Liver (tissue), 3 donors: ENCODE data around the gene NRG2.

Experiments used
- JUND ChIP-seq, 2 donors: IDR thresholded peaks; 2 replicates each; pipeline ENCODE4 v1.6.1; 2016; ENCODE audit warnings: antibody characterized with exemption in 2 of 2
- RAD21 ChIP-seq, 2 donors: IDR thresholded peaks; 2 replicates each; pipeline ENCODE4 v1.6.1; 2016; ENCODE audit warnings: antibody characterized with exemption in 2 of 2, mild to moderate bottlenecking in 2 of 2
- TAF1 ChIP-seq: conservative IDR thresholded peaks from 2 replicates; pipeline ENCODE4 v1.6.1; 2016; ENCODE audit warnings: antibody characterized with exemption, mild to moderate bottlenecking
- TF ChIP-seq, protein P1 (sequence below): fragments of 150-350 bp; IDR thresholded peaks from 2 replicates; pipeline ENCODE4 v1.5.1; 2017; ENCODE audit warnings: improper control_type of control experiment, low read depth, low read length; ENCODE audit not compliant: missing input control
- TF ChIP-seq, protein P2 (sequence below): IDR thresholded peaks from 2 replicates; pipeline ENCODE4 v1.6.1; 2016; ENCODE audit warnings: antibody characterized with exemption
- donor health status: healthy.
- donor health status: healthy.

DNA sequence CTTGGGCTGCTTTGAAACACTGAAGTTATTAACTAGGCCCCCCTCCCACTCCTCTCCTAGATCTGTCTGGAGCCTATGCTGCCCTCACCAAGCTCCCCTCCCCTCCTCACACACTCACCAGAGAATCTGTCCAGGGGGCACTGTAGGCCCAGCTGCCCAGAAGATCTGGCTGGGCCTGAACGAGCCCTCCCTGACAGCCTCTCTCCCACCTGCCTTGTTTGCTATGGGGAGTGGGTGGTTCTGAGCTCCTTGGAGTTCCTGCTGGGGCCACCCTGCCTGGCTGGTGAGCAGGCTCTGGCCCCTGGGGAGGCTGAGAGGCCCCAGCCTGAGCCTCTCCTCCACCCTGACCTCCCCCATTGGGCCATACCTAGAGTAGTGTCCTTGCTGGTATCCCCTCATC is 172.4 kb downstream of the NRG2 start:
- TF ChIP-seq JUND (IDR thresholded peaks at IDR 0.05) (no peak), TAF1 (no peak), RAD21 (IDR thresholded peaks at IDR 0.05) (no peak)
- TF ChIP-seq, protein P1, sequence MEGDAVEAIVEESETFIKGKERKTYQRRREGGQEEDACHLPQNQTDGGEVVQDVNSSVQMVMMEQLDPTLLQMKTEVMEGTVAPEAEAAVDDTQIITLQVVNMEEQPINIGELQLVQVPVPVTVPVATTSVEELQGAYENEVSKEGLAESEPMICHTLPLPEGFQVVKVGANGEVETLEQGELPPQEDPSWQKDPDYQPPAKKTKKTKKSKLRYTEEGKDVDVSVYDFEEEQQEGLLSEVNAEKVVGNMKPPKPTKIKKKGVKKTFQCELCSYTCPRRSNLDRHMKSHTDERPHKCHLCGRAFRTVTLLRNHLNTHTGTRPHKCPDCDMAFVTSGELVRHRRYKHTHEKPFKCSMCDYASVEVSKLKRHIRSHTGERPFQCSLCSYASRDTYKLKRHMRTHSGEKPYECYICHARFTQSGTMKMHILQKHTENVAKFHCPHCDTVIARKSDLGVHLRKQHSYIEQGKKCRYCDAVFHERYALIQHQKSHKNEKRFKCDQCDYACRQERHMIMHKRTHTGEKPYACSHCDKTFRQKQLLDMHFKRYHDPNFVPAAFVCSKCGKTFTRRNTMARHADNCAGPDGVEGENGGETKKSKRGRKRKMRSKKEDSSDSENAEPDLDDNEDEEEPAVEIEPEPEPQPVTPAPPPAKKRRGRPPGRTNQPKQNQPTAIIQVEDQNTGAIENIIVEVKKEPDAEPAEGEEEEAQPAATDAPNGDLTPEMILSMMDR, result no peak
- TF ChIP-seq, protein P2, sequence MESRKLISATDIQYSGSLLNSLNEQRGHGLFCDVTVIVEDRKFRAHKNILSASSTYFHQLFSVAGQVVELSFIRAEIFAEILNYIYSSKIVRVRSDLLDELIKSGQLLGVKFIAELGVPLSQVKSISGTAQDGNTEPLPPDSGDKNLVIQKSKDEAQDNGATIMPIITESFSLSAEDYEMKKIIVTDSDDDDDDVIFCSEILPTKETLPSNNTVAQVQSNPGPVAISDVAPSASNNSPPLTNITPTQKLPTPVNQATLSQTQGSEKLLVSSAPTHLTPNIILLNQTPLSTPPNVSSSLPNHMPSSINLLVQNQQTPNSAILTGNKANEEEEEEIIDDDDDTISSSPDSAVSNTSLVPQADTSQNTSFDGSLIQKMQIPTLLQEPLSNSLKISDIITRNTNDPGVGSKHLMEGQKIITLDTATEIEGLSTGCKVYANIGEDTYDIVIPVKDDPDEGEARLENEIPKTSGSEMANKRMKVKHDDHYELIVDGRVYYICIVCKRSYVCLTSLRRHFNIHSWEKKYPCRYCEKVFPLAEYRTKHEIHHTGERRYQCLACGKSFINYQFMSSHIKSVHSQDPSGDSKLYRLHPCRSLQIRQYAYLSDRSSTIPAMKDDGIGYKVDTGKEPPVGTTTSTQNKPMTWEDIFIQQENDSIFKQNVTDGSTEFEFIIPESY, result no peak
